HepG2 (cell line): ENCODE measurements around the gene ALDH16A1. TPM values are rescaled to one million over a fixed set of nuclear protein-coding genes. Genes with fewer than 3 reads are reported as not detected.

Experiments
- ADNP ChIP-seq: sonication (generic); formaldehyde crosslinking; IDR thresholded peaks from 2 replicates; pipeline ENCODE4 v1.4.0; 2020; ENCODE audit warnings: missing genetic modification reagents
- DNMT3B ChIP-seq: conservative IDR thresholded peaks from 2 replicates; pipeline ENCODE4 v1.6.1; 2016; ENCODE audit warnings: missing biosample characterization, control low read depth
- GMEB1 ChIP-seq: sonication (generic); formaldehyde crosslinking; IDR thresholded peaks from 2 replicates; pipeline ENCODE4 v1.5.1; 2020; ENCODE audit warnings: missing genetic modification reagents, mild to moderate bottlenecking, borderline replicate concordance
- NR2F2 ChIP-seq: IDR thresholded peaks from 2 replicates; pipeline ENCODE4 v1.6.1; 2012; ENCODE audit warnings: low read depth, inconsistent platforms, borderline replicate concordance
- SOX5 ChIP-seq: IDR thresholded peaks from 2 replicates; pipeline ENCODE4 v1.6.1; 2016; ENCODE audit warnings: borderline replicate concordance
- ZNF143 ChIP-seq: sonication (generic); formaldehyde crosslinking; IDR thresholded peaks from 2 replicates; pipeline ENCODE4 v1.4.0; 2020; ENCODE audit warnings: missing genetic modification reagents
- ZNF253 ChIP-seq: sonication (generic); formaldehyde crosslinking; IDR thresholded peaks from 2 replicates; pipeline ENCODE4 v1.8.0; 2022; ENCODE audit warnings: mild to moderate bottlenecking, missing genetic modification reagents, borderline replicate concordance
- ZNF598 ChIP-seq: sonication (generic); formaldehyde crosslinking; IDR thresholded peaks from 2 replicates; pipeline ENCODE4 v1.5.1; 2020; ENCODE audit warnings: mild to moderate bottlenecking, missing genetic modification reagents, borderline replicate concordance
- polyA plus RNA-seq, 8 experiments: library from polyadenylated mRNA; depleted of rRNA in 3 of 8; stranded (reverse) in 7 of 8; unstranded in 1 of 8; fragments of >200 nt; fragmentation: Illumina TruSeq in 4 of 8; extraction: Trizol in 4 of 8; gene quantifications; 2 replicates each; pipeline versions ENCODE4 v1.2.1 to v1.2.3, GENCODE V29; 2011 to 2016; ENCODE audit warnings: low read depth in 4 of 8, missing spikeins in 1 of 8, mixed read lengths in 1 of 8; ENCODE audit not compliant: insufficient read depth in 1 of 8
- total RNA-seq, 5 experiments: library from RNA; depleted of rRNA; stranded (reverse); fragments of >200 nt; fragmentation: Illumina TruSeq; extraction: Trizol; gene quantifications; 2 replicates each; pipeline ENCODE4 v1.2.3, GENCODE V29; 2016; ENCODE audit warnings: low read depth in 1 of 5
- TF ChIP-seq, protein P1 (sequence below): IDR thresholded peaks from 2 replicates; pipeline ENCODE4 v1.6.1; 2016; ENCODE audit warnings: missing biosample characterization, missing genetic modification reagents, low read depth
- TF ChIP-seq, protein P2 (sequence below): sonication (generic); formaldehyde crosslinking; IDR thresholded peaks from 2 replicates; pipeline ENCODE4 v1.5.1; 2020; ENCODE audit warnings: mild to moderate bottlenecking, missing genetic modification reagents, borderline replicate concordance
- TF ChIP-seq, protein P3 (sequence below): sonication (generic); formaldehyde crosslinking; IDR thresholded peaks from 2 replicates; pipeline ENCODE4 v1.4.0; 2020; ENCODE audit warnings: mild to moderate bottlenecking, missing genetic modification reagents

ALDH16A1 gene
- total and polyA plus RNA-seq, 2 of the 13 experiments (the other 11 are each of a cell fraction or from before 2014, with no cell fraction given) = 8.4 to 34.9 TPM

DNA sequence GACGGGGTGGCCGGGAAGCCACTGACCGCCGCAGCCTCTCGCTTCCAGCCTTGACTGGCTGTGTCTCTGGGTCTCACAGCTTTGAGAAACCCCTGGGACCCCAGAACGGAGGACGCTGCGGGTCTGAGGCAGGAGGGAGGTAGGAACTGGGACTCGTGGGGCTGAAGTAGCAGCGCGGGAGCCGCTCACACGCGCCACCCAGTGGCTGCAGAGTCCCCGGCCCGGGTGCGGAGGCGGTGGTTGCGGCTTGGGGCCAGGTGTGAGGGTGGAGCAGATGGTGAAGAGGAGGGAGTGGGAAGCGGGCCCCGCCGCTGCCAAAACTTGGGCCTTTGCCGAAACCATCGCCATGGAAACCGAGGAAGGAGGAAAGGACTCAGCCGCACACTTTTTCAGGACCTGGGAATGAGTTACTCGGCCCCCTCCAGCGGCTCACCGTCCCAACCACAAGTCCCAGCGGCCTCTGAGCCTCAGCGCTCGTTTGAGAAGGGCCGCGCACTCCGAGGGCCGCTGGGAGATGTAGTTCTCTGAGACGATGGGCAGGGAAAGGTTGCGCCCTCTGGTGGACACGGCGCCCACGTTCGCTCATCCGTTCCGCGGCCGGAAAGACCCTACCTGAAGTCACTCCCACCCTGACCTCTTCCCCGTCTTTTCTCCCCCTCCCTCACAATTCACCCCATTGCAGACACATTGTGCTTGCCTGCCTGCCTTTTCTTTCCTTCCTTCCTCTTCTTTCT lies 9.5 kb upstream of the ALDH16A1 start (continued):
- TF ChIP-seq ZNF253 (CRISPR knock-in tag) = no peak
- TF ChIP-seq, protein P1, sequence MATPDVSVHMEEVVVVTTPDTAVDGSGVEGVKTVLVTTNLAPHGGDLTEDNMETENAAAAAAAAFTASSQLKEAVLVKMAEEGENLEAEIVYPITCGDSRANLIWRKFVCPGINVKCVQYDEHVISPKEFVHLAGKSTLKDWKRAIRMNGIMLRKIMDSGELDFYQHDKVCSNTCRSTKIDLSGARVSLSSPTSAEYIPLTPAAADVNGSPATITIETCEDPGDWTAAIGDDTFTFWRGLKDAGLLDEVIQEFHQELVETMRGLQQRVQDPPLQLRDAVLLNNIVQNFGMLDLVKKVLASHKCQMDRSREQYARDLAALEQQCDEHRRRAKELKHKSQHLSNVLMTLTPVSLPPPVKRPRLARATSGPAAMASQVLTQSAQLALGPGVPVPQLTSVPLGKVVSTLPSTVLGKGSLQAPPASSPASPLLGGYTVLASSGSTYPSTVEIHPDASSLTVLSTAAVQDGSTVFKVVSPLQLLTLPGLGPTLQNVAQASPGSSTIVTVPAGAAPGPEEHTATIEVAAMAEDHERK = peak; percentile 70
- TF ChIP-seq, protein P2, sequence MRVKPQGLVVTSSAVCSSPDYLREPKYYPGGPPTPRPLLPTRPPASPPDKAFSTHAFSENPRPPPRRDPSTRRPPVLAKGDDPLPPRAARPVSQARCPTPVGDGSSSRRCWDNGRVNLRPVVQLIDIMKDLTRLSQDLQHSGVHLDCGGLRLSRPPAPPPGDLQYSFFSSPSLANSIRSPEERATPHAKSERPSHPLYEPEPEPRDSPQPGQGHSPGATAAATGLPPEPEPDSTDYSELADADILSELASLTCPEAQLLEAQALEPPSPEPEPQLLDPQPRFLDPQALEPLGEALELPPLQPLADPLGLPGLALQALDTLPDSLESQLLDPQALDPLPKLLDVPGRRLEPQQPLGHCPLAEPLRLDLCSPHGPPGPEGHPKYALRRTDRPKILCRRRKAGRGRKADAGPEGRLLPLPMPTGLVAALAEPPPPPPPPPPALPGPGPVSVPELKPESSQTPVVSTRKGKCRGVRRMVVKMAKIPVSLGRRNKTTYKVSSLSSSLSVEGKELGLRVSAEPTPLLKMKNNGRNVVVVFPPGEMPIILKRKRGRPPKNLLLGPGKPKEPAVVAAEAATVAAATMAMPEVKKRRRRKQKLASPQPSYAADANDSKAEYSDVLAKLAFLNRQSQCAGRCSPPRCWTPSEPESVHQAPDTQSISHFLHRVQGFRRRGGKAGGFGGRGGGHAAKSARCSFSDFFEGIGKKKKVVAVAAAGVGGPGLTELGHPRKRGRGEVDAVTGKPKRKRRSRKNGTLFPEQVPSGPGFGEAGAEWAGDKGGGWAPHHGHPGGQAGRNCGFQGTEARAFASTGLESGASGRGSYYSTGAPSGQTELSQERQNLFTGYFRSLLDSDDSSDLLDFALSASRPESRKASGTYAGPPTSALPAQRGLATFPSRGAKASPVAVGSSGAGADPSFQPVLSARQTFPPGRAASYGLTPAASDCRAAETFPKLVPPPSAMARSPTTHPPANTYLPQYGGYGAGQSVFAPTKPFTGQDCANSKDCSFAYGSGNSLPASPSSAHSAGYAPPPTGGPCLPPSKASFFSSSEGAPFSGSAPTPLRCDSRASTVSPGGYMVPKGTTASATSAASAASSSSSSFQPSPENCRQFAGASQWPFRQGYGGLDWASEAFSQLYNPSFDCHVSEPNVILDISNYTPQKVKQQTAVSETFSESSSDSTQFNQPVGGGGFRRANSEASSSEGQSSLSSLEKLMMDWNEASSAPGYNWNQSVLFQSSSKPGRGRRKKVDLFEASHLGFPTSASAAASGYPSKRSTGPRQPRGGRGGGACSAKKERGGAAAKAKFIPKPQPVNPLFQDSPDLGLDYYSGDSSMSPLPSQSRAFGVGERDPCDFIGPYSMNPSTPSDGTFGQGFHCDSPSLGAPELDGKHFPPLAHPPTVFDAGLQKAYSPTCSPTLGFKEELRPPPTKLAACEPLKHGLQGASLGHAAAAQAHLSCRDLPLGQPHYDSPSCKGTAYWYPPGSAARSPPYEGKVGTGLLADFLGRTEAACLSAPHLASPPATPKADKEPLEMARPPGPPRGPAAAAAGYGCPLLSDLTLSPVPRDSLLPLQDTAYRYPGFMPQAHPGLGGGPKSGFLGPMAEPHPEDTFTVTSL = no peak
- TF ChIP-seq ZNF143 (CRISPR knock-in tag) = peak; percentile 99
- TF ChIP-seq GMEB1 (CRISPR knock-in tag) = peak; percentile 90
- peak; percentile 43; the same call in 1 of the 2 replicates for TF ChIP-seq NR2F2
- no peak for TF ChIP-seq ADNP (CRISPR knock-in tag)
- no peak for TF ChIP-seq DNMT3B (CRISPR knock-in tag)
- TF ChIP-seq, protein P3, sequence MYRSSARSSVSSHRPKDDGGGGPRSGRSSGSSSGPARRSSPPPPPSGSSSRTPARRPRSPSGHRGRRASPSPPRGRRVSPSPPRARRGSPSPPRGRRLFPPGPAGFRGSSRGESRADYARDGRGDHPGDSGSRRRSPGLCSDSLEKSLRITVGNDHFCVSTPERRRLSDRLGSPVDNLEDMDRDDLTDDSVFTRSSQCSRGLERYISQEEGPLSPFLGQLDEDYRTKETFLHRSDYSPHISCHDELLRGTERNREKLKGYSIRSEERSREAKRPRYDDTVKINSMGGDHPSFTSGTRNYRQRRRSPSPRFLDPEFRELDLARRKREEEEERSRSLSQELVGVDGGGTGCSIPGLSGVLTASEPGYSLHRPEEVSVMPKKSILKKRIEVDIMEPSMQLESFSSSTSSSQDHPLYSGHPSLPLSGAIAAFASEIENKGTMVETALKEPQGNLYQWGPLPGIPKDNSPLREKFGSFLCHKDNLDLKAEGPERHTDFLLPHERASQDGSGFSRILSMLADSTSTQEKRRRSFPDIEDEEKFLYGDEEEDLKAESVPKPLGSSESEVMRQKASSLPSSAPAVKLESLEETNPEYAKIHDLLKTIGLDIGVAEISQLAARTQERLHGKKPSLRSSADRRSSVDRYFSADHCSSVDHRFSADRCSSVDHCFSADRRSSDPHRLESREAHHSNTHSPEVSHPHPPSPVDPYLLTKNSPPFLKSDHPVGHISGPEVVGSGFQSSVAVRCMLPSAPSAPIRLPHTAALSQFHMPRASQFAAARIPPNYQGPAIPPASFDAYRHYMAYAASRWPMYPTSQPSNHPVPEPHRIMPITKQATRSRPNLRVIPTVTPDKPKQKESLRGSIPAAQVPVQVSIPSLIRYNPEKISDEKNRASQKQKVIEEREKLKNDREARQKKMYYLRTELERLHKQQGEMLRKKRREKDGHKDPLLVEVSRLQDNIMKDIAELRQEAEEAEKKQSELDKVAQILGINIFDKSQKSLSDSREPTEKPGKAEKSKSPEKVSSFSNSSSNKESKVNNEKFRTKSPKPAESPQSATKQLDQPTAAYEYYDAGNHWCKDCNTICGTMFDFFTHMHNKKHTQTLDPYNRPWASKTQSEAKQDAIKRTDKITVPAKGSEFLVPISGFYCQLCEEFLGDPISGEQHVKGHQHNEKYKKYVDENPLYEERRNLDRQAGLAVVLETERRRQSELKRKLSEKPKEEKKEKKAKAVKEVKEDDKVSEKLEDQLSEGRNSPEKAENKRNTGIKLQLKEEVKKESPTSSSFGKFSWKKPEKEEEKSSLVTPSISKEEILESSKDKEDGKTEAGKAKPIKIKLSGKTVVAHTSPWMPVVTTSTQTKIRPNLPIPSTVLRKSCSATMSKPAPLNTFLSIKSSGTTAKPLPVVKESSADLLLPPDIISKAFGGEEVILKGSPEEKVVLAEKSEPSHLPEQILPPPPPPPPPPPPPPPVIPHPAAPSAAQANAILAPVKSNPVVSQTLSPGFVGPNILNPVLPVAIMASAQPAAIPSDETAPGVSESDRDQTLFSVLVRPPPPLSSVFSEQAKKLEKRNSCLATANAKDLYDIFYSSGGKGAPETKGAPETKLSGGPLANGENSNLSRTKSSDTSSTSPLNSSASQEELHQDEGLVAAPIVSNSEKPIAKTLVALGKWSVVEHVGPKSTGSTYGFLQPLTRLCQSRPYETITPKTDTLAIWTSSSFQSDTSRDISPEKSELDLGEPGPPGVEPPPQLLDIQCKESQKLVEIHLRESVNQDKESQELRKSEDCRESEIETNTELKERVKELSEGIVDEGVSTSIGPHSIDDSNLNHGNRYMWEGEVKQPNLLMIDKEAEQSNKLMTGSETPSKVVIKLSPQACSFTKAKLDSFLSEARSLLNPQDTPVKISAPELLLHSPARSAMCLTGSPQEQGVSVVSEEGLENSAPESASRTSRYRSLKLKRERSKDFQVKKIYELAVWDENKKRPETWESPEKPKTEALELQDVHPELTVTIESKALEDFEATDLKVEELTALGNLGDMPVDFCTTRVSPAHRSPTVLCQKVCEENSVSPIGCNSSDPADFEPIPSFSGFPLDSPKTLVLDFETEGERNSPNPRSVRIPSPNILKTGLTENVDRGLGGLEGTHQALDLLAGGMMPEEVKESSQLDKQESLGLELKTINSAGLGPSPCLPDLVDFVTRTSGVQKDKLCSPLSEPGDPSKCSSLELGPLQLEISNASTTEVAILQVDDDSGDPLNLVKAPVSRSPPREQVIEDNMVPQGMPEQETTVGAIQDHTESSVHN (CRISPR knock-in tag) = peak; percentile 89
- TF ChIP-seq SOX5 (CRISPR knock-in tag) = no peak
- TF ChIP-seq ZNF598 (CRISPR knock-in tag) = peak; percentile 94; the same call in 1 of the 2 replicates
